Measurements from ENCODE around the gene OR51D1.

The OR51D1 gene

GRCh38 chr11:4664786-4665185 lies 27.5 kb downstream of the OR51D1 start:
- FAIRE-seq (no peak), DNase-seq (ENCODE audit: insufficient read length, low spot score) (no peak)
- TF ChIP-seq CTCF (IDR thresholded peaks at IDR 0.05; ENCODE audit: insufficient read depth, missing control alignments) = no peak

- TF ChIP-seq CTCF (IDR thresholded peaks at IDR 0.05; ENCODE audit: insufficient read depth, missing control alignments) = no peak
- no peak for FAIRE-seq
- no peak for DNase-seq (ENCODE audit: insufficient read length, low spot score)
Measured at GRCh38 chr11:4665424-4665823, 28.1 kb downstream of the OR51D1 start.

GRCh38 chr11:4671741-4672140 lies 34.5 kb downstream of the OR51D1 start:
- TF ChIP-seq CTCF (IDR thresholded peaks at IDR 0.05; ENCODE audit: insufficient read depth, missing control alignments) = no peak
- DNase-seq (ENCODE audit: insufficient read length, low spot score) (no peak), FAIRE-seq (no peak)

- no peak for TF ChIP-seq CTCF (IDR thresholded peaks at IDR 0.05; ENCODE audit: insufficient read depth, missing control alignments)
- FAIRE-seq (no peak), DNase-seq (ENCODE audit: insufficient read length, low spot score) (no peak)
Measured at GRCh38 chr11:4672470-4672869, 35.2 kb downstream of the OR51D1 start.

- no peak for TF ChIP-seq CTCF (IDR thresholded peaks at IDR 0.05; ENCODE audit: insufficient read depth, missing control alignments)
- DNase-seq (ENCODE audit: insufficient read length, low spot score) (no peak), FAIRE-seq (no peak)
Measured at GRCh38 chr11:4673781-4674180, 36.5 kb downstream of the OR51D1 start.

GRCh38 chr11:4677948-4678347 lies 40.7 kb downstream of the OR51D1 start:
- DNase-seq (ENCODE audit: insufficient read length, low spot score) = no peak
- FAIRE-seq = no peak
- no peak for TF ChIP-seq CTCF (IDR thresholded peaks at IDR 0.05; ENCODE audit: insufficient read depth, missing control alignments)

GRCh38 chr11:4680341-4680740 lies 43.1 kb downstream of the OR51D1 start:
- TF ChIP-seq CTCF (IDR thresholded peaks at IDR 0.05; ENCODE audit: insufficient read depth, missing control alignments) = no peak
- FAIRE-seq = no peak
- DNase-seq (ENCODE audit: insufficient read length, low spot score) = no peak

Data from D721Med (cell line).